DMS 273 (cell line): ENCODE data around the gene ARF6.
"Not testable (repeated sequence)": the region's sequence is repeated elsewhere in the genome, so short reads cannot be mapped to it uniquely, and the experiment has no call there.

Source experiments
- DNase-seq: peaks from one replicate; lab custom pipeline; 2025; ENCODE audit not compliant: unreplicated experiment; lab: John Stamatoyannopoulos, UW

The ARF6 gene

DNA sequence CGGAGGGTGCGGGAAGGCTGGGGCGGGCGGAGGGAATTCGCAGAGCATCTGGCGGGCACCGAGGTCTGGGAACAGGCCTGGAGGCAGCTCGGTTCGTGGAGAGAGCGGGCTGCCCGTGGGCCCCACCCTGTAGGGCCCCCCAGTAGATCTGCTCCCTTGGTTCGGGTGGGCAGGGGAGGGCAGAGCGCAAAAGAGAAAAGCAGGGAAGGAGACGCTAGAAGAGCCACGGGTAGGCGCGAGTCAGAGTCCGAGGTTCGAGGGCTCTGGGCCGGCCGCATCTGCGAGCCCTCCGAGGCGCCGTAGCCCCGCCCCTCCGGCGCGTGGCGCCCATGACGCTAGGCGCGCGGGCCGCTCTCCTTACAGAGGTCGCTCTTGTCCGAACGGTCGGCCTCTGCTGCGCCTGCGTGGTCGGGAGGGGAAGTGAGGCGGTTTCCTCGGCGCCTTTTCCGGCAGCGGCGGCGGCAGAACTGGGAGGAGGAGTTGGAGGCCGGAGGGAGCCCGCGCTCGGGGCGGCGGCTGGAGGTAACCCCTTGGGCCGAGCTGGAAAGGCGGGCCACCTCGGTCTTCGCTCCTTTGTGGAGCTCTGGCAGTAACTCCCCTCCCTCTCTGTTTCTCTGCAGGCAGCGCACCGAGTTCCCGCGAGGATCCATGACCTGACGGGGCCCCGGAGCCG is at the start of gene ARF6:
TSS of gene ARF6 (plus strand) at position 447 of the 673 bp plus-strand sequence. CDS start 655 bp downstream, outside the sequence.
- DNase-seq = peak; percentile 99

DNA sequence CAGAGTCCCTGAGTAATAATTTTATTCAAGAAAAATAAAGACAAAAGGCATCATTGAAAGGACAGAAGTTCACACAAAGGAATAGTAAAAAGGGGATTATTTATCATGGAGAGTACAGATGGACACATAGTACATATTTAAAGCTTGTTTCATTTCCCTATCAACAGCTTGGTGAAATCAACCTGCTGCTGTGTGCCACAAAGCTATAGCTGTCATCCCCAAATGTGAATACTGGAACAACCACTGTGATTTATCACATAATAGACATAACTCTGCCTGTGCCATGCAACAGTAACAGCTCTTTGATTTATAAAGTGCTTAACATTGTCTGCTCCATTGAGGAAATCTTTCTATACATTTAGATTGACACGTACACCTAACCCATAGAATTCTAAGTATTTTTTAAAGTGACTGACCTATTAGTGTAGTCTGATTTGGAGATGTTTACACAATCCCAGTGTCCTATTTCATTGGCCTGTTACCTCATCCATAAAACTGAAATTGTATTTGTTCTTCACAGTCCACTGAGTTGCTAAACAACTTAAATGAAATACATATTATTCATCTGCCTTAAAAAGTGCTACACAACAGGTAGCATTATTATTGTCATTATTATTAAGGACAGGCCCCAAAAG is 43.6 kb upstream of the ARF6 start:
- no peak for DNase-seq

DNA sequence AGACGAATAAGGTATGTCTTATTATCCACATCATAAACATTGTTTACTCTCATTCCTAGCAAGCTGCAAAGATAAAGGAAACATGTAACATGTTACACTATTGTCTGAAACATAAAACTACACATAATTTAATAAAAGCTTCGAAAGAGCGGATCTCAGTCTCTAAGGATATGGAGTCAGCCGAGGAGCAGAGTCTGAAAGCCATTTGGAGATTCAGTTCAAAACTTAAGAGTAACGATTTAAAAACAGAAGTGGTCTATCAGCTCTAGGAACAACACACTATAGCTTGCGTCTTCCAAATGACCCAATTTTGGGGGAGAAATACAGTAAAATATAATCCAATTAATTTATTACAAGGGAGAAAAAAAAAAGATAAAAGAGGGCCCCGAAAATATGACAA is 41.1 kb upstream of the ARF6 start:
- DNase-seq = peak; percentile 27

GRCh38 chr14:49852301-49853157 is 40.4 kb upstream of the ARF6 start, which contains the start of gene NEMF:
Gene NEMF (minus strand): TSS chr14:49852788. CDS start chr14:49852753, 35 bp downstream.
- DNase-seq = peak; percentile 96

- no peak for DNase-seq
Measured at GRCh38 chr14:49853158-49853477, 39.8 kb upstream of the ARF6 start.

DNA sequence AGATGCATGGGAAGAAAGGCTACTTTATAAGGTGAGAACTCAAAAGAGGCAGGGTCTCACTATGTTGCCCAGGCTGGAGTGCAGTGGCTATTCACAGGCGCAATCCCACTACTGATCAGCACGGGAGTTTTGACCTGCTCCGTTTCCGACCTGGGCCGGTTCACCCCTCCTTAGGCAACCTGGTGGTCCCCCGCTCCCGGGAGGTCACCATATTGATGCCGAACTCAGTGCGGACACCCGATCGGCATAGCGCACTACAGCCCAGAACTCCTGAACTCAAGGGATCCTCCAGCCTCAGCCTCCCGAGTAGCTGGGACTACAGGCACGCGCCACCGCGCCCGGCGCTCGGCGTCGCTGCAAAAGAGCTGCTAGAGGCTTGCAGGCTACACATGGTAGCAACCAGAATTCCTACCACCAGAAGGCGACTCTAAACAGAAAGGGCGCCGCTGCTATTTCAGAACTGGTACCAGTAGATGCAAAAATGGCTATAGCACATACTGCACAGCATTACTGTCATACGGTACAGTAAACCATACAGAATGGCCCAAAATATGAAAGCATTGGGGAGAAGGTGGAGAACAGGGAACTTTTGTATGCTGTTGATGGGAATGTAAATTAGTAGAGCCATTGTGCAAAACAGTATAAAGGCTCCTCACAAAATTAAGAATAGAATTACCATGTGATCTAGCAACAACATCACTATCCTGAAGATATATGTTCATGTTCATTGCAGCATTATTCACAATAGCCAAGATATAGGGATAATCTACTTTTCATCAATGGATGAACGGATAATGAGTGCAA is 39.1 kb upstream of the ARF6 start:
- peak; percentile 90 for DNase-seq

GRCh38 chr14:49857427-49858003 is 35.4 kb upstream of the ARF6 start:
- DNase-seq = no peak

DNA sequence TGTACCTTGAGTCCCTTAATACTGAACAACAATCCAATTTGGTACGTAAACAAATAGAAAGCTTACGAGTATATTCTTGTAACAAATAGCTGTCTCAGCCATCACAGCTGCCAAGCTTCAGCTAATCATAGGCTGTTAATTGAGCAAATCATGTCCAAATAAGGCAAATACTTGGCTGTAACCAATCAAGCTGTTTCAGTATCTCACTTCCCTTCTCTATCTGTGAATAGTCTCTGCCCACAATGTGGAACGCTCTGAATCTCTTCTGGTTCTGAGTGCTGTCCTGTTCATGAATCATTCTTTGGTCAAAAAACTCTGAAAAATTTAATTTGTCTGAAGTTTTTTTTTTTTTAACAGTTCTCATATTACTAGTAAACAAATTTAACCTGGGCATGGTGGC is 34.5 kb upstream of the ARF6 start:
- DNase-seq = peak; percentile 40

DNA sequence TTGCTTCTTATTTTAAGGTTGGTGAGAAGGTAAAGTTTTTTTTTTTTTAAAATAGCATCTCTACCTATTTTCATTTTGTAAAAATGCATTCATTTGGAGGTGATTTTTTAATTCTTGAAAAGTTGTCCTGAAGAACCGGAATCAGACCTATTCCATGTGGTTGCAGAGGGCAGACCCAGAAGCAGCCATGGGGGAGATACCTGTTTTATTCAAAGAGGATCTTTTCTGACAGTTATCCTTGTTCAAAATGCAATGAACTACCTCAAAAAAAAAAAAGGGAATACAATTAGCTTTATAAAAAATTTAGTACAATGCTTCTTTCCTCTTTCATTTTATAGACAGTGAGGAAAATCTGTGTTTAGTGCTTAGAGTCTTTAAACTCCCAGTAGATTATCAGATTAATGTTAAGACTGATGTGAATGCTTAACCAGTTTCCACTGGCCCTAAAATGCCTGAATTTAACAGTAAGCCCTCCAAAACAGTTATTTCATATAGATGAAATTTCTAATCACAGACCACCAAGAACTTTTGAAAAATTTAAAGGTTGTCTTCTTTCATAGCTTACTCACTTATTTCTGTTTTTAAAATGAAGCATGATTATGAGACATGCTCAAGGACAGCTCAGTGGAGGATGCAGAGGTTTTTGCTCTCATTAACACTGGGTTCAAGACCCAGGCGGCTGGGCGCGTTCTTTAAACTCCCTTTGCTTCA is 31.7 kb upstream of the ARF6 start:
- peak; percentile 43 for DNase-seq

DNA sequence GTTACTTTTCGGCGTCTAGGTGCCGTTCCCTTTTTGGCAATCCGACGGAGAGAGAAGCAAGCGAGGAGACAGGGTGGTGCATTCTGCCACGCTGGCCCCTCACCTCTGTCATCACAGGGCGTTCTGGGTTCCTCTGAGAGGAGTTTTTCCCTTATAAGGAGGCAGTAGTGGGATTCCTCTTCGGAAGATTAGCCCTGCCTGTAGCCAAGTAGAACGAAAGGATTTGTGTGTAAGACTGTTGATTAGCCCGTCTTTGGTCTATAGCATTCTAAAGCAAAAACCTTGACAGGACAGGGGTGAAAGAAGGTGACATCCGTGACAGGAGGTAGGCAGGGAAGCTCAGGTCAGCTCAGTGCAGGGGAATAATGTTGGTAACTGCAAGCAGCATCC is 31.2 kb upstream of the ARF6 start:
- DNase-seq = peak; percentile 91

DNA sequence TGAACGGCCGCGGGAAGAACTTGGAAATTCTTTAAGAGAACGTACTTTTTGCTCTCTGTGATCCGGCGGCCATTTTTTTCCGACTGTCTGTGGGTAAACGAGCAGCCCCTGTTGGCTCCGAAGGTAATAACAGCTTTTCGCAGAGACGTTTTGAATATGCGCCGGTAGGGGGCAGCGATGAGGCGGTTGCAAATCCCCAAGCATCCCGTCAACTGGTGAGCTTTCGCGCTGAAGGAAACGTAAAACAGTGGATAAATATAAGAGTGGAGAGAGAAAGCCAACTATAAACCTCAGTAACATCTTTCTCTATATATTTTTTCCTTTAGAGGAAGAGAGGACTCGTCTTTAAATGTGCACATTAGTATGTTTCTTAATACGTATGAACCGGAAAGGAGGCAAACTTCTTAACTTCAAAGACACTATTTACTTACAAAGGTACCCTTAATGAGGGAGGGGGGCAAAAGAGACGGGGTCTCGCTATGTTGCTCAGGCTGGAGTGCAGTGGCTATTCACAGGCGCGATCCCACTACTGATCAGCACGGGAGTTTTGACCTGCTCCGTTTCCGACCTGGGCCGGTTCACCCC is 30.7 kb upstream of the ARF6 start:
- DNase-seq = peak; percentile 91

DNA sequence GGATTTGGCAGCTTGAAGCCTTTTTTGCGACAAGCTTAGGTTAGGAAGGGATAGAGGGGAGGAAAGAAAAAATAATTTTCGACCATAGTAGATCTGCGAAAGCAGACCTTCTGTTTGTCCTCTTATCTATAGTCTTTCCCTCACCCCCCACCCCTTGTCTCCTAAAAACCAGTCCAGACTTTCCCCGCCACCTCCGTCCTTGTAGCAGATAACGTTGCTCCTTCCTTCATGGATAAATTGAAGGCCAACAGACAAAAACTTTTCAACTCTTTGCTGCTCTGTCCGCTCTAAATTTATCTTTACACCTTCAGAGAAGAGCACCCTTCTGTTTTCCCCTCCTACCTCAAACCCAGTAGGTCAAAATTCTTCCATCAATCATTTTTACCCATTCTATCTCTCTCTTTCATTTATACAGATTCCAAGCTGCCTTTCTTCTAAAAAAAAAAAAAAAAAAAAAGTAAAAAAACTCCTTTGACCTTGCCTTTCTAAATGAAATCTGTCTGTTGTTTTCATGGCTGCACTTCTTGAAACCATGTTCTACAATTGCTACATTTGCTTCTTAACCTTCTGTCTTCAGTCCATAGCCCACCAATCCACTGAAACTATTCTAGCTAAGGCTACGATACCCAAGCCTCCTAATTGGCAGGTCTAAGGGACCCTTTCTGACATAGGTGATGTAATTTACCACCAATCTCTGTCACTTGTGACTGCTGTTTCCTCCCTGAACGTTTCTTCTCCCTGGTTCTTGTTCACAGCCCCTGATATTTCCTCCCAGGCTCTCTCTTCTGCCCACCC is 29.2 kb upstream of the ARF6 start:
- peak; percentile 49 for DNase-seq

DNA sequence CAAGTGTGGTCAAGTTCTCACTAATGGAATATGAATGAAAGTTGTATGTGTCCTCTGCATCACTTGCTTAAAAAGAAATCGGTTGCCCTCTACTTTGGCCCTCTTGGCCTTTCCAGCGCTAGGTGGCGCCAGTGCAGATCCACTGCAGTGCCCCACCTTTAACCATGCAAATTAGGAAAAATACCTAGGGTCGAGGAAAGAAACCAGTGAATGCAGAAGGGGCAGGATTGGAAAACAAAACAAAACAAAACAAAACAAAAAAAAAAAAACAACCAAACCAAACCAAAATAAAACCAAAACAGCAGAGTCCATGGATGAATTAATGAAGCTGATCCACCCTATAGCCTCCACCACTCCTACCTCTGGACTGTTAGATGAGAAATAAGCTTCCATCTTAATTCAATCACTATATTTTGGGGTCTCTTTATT is 27.4 kb upstream of the ARF6 start:
- DNase-seq = peak; percentile 87

GRCh38 chr14:49867831-49868719 is 24.8 kb upstream of the ARF6 start:
- peak; percentile 93 for DNase-seq

- DNase-seq = no peak
Measured at GRCh38 chr14:49868720-49869114, 24.2 kb upstream of the ARF6 start.

GRCh38 chr14:49870908-49871307 is 22.0 kb upstream of the ARF6 start:
- DNase-seq = no peak

DNA sequence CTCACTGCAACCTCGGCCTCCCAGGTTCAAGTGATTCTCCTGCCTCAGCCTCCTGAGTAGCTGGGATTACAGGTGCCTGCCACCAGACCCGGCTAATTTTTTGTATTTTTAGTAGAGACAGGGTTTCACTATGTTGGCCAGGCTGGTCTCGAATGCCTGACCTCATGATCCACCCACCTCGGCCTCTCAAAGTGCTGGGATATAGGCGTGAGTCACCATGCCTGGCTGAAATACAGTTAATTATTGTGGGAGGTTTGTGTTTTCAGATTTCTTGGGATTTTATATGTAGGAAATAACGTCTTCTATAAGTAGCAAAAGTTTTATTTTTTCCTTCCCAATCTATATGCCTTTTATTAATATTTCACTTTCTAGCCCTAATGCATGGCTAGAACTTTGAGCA is 19.3 kb upstream of the ARF6 start:
- DNase-seq = not testable (repeated sequence)

GRCh38 chr14:49875640-49876198 is 17.2 kb upstream of the ARF6 start:
- DNase-seq = no peak
